BE2C (cell line): Measurements from ENCODE around the gene ALDH1A1.

Source experiments
- DNase-seq: peaks from one replicate; pipeline ENCODE4 v3.0.0-alpha.2; 2020
- H3K27me3 ChIP-seq: fragments of 250-450 bp; sonication (Bioruptor Pico); 2 replicates; pipeline ENCODE4 v1.5.1; 2020; ENCODE audit warnings: mild to moderate bottlenecking
- H3K36me3 ChIP-seq: fragments of 250-450 bp; sonication (Bioruptor Pico); 2 replicates; pipeline ENCODE4 v1.5.1; 2020; ENCODE audit warnings: mild to moderate bottlenecking
- H3K4me1 ChIP-seq: fragments of 250-450 bp; sonication (Bioruptor Pico); 2 replicates; pipeline ENCODE4 v1.5.1; 2020
- H3K4me3 ChIP-seq: 2 replicates; pipeline ENCODE4 v1.5.1; 2011; ENCODE audit warnings: low read depth, low read length
- H3K9me3 ChIP-seq: fragments of 250-450 bp; sonication (Bioruptor Pico); 2 replicates; pipeline ENCODE4 v1.5.1; 2020
- CTCF ChIP-seq: IDR thresholded peaks from 2 replicates; pipeline ENCODE4 v1.5.1; 2012; ENCODE audit warnings: mild to moderate bottlenecking, low read depth, low read length

The ALDH1A1 gene

GRCh38 chr9:72974501-72974900 lies 21.6 kb upstream of the ALDH1A1 start:
- no peak for DNase-seq
- no peaks in the 10 kb centered on the region for H3K9me3 ChIP-seq
- no peaks in the 10 kb centered on the region for H3K36me3 ChIP-seq
- TF ChIP-seq CTCF: no peak
- H3K4me1 ChIP-seq: no peaks in the 10 kb centered on the region
- H3K4me3 ChIP-seq: no peak overlapping the region
- no peaks in the 10 kb centered on the region for H3K27me3 ChIP-seq

- Histone ChIP-seq H3K27me3 (no peaks in the 10 kb centered on the region), H3K4me3 (no peak overlapping the region), H3K9me3 (no peaks in the 10 kb centered on the region), H3K4me1 (no peaks in the 10 kb centered on the region), H3K36me3 (no peaks in the 10 kb centered on the region)
- no peak for TF ChIP-seq CTCF
- DNase-seq: no peak
Measured at GRCh38 chr9:72972636-72973035, 19.8 kb upstream of the ALDH1A1 start.

GRCh38 chr9:72971411-72971810 lies 18.6 kb upstream of the ALDH1A1 start:
- Histone ChIP-seq H3K4me3 (no peak overlapping the region), H3K4me1 (no peaks in the 10 kb centered on the region), H3K36me3 (no peaks in the 10 kb centered on the region), H3K9me3 (no peaks in the 10 kb centered on the region), H3K27me3 (no peaks in the 10 kb centered on the region)
- no peak for DNase-seq
- no peak for TF ChIP-seq CTCF

- TF ChIP-seq CTCF: no peak
- Histone ChIP-seq H3K4me3 (no peak overlapping the region), H3K9me3 (no peaks in the 10 kb centered on the region), H3K4me1 (no peaks in the 10 kb centered on the region), H3K27me3 (no peaks in the 10 kb centered on the region), H3K36me3 (no peaks in the 10 kb centered on the region)
- no peak for DNase-seq
Measured at GRCh38 chr9:72960446-72960845, 7.6 kb upstream of the ALDH1A1 start.

GRCh38 chr9:72958485-72959281 lies 5.8 kb upstream of the ALDH1A1 start:
- H3K27me3 ChIP-seq: no peaks in the 10 kb centered on the region
- no peak for TF ChIP-seq CTCF
- H3K36me3 ChIP-seq: no peaks in the 10 kb centered on the region
- no peaks in the 10 kb centered on the region for H3K9me3 ChIP-seq
- H3K4me1 ChIP-seq: no peaks in the 10 kb centered on the region
- H3K4me3 ChIP-seq: no peak overlapping the region
- no peak for DNase-seq

- no peak for DNase-seq
- no peak for TF ChIP-seq CTCF
- no peak overlapping the region for H3K4me3 ChIP-seq
Measured at GRCh38 chr9:72955571-72955970, 2.7 kb upstream of the ALDH1A1 start.

More at GRCh38 chr9:72955571-72955970, 2.7 kb upstream of the ALDH1A1 start:
- H3K9me3 ChIP-seq: no peaks in the 10 kb centered on the region
- no peaks in the 10 kb centered on the region for H3K36me3 ChIP-seq
- H3K27me3 ChIP-seq: no peaks in the 10 kb centered on the region
- H3K4me1 ChIP-seq: no peaks in the 10 kb centered on the region
